Peyer's patch (tissue), 4 donors: ENCODE results near the gene RASA4.
"Not testable (repeated sequence)": the region's sequence is repeated elsewhere in the genome, so short reads cannot be mapped to it uniquely, and the experiment has no call there.

Experiments
- POLR2A ChIP-seq, 2 donors: fragments of 450-650 bp; IDR thresholded peaks; one replicate each; pipeline ENCODE4 v1.5.1; 2017; ENCODE audit warnings: antibody characterized with exemption in 2 of 2, mild to moderate bottlenecking in 2 of 2, moderate library complexity in 2 of 2
- TF ChIP-seq, protein P1 (sequence below), 6 experiments: fragments of 450-650 bp in 4 of 6; fragments of 200-600 bp in 2 of 6; sonication (generic) in 1 of 6; IDR thresholded peaks; one replicate each; pipeline ENCODE4 v1.5.1; 2017 to 2019; ENCODE audit warnings: antibody characterized with exemption in 6 of 6, mild to moderate bottlenecking in 3 of 6, moderate library complexity in 1 of 6

DNA sequence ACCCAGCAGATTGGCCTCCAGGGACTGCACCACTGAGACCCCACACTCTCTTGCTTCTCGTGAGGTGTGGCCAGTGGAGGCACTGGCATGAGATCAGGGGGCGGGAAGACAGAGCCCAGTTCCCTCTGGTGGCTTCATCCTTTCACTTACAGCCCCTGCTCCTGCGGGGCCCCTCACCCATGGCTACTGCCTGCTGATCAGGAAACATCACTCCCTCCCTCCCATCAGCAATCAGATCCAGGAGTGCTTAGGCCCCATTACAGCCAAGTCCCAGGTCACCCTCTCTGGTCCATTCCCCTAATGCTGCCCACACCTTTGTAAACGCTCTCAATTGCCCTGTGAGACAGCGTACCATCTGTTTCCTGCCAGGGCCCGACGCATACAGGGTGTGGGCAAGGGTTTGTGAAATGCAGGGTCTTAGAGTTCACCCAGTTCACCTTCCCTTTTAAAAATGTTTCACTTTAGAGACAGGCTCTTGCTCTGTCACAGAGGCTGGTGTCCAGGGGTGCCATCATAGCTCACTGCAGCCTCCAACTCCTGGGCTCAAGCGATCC lies 81.4 kb downstream of the RASA4 start:
- TF ChIP-seq POLR2A (IDR thresholded peaks at IDR 0.05), result not testable (repeated sequence)
- TF ChIP-seq, protein P1, sequence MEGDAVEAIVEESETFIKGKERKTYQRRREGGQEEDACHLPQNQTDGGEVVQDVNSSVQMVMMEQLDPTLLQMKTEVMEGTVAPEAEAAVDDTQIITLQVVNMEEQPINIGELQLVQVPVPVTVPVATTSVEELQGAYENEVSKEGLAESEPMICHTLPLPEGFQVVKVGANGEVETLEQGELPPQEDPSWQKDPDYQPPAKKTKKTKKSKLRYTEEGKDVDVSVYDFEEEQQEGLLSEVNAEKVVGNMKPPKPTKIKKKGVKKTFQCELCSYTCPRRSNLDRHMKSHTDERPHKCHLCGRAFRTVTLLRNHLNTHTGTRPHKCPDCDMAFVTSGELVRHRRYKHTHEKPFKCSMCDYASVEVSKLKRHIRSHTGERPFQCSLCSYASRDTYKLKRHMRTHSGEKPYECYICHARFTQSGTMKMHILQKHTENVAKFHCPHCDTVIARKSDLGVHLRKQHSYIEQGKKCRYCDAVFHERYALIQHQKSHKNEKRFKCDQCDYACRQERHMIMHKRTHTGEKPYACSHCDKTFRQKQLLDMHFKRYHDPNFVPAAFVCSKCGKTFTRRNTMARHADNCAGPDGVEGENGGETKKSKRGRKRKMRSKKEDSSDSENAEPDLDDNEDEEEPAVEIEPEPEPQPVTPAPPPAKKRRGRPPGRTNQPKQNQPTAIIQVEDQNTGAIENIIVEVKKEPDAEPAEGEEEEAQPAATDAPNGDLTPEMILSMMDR (IDR thresholded peaks at IDR 0.05), result not testable (repeated sequence)
